HepG2 (cell line): ENCODE measurements around the gene PTCH1.

Experiments
- HMG20A ChIP-seq: IDR thresholded peaks from 2 replicates; pipeline ENCODE4 v1.6.1; 2016; ENCODE audit warnings: borderline replicate concordance
- PBX3 ChIP-seq: sonication (generic); formaldehyde crosslinking; IDR thresholded peaks from 2 replicates; pipeline ENCODE4 v1.8.1; 2023; ENCODE audit warnings: missing genetic modification reagents, inconsistent platforms, borderline replicate concordance
- TFAP4 ChIP-seq: sonication (generic); IDR thresholded peaks from 2 replicates; pipeline ENCODE4 v1.6.1; 2016; ENCODE audit warnings: low read depth, borderline replicate concordance
- ZNF674 ChIP-seq: sonication (generic); formaldehyde crosslinking; IDR thresholded peaks from 2 replicates; pipeline ENCODE4 v1.5.0; 2020; ENCODE audit warnings: low read depth, mild to moderate bottlenecking, missing genetic modification reagents
- ZXDC ChIP-seq: sonication (generic); formaldehyde crosslinking; IDR thresholded peaks from 2 replicates; pipeline ENCODE4 v1.5.0; 2020; ENCODE audit warnings: mild to moderate bottlenecking, missing genetic modification reagents

- TF ChIP-seq PBX3 (CRISPR knock-in tag) (no peak), TFAP4 (no peak), ZNF674 (CRISPR knock-in tag) (no peak), HMG20A (CRISPR knock-in tag) (no peak), ZXDC (CRISPR knock-in tag) (no peak)
These were observed 48.0 kb downstream of the PTCH1 start for GRCh38 chr9:95468791-95469190.
